COLO829 (cell line): Measurements from ENCODE around the gene ANAPC5.
"Not testable (repeated sequence)": the region's sequence is repeated elsewhere in the genome, so short reads cannot be mapped to it uniquely, and the experiment has no call there.

Source experiments
- DNase-seq: peaks from one replicate; pipeline ENCODE4 v3.0.0; 2012; ENCODE audit warnings: low spot score

The ANAPC5 gene, protein sequence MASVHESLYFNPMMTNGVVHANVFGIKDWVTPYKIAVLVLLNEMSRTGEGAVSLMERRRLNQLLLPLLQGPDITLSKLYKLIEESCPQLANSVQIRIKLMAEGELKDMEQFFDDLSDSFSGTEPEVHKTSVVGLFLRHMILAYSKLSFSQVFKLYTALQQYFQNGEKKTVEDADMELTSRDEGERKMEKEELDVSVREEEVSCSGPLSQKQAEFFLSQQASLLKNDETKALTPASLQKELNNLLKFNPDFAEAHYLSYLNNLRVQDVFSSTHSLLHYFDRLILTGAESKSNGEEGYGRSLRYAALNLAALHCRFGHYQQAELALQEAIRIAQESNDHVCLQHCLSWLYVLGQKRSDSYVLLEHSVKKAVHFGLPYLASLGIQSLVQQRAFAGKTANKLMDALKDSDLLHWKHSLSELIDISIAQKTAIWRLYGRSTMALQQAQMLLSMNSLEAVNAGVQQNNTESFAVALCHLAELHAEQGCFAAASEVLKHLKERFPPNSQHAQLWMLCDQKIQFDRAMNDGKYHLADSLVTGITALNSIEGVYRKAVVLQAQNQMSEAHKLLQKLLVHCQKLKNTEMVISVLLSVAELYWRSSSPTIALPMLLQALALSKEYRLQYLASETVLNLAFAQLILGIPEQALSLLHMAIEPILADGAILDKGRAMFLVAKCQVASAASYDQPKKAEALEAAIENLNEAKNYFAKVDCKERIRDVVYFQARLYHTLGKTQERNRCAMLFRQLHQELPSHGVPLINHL

DNA sequence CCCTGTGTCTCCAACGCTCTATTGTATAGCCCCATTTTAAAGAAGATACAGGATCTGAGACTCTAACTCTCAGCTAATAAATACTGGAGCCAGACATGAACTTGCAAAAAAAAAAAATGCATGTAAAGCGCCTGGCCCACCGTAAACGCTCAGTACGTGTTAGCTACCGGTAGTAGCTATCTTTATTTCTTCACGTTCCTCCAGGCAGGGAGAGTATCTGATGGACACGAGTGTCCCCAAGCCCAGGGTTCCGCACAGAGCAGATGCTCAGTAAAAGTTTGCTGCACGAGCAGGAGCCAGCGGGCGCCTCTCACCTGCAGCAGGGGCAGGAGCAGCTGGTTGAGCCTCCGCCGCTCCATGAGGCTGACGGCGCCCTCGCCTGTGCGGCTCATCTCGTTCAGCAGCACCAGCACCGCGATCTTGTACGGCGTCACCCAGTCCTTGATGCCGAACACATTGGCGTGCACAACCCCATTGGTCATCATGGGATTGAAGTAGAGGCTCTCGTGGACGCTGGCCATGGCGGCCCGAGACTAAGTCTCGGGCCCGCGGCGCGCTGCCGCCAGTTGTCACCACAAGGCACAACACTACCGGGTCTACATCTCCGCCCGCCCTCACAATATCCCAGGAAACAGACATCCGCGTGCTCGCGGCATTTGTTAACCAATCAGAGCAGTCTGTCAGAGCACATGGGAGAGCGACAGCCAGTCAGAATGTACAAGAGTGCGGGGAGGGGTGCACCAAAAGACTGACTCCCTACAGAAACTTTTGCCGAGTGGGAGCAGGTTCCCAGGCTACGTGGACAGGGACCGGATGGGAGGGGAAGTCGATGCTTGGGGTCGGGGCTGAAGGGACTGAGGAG lies at the start of gene ANAPC5:
Gene ANAPC5 (minus strand): TSS at position 592 of the 862 bp plus-strand sequence. CDS start 71 bp downstream, at position 521.
- peak; percentile 98 for DNase-seq

DNA sequence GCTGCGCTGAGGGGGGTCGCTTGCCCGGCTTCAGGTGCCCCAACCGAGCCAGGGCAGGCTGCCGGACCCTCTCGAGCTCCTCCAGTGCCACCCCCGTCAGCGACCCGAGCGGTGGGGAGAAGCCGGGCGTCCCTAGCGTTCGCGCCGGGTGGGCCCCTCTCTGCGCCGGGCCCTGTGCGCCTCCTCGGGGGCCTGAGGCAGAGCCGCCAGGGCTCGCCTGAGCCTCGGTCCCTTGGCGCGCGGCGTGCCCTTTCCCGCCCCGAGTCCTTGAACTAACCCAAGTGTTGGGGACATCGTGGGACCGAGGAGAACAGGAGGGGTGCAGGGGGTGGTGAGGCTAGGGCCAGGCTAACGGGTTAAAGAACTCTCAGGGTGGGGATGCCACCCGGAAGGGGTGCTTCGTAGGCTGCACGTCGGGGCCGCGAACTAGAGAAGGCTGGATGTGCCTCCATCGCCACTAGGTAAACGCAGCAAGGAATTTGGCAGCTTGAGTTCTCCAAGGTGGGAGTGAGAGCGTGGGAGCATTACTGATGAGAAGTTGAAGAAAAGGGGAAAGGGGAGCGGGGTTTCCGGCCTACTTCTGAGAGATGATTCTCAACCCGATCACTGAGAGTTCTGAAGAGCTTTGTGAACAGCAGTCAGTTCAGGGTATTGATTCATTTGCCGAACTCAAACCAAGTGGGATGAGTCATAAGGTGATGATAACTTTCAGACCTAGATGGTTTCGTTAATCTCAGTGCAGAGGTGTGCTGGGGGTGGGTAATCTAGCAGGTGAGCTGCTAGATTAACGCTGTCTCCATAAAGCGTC lies 48.3 kb upstream of the ANAPC5 start:
- no peak for DNase-seq

DNA sequence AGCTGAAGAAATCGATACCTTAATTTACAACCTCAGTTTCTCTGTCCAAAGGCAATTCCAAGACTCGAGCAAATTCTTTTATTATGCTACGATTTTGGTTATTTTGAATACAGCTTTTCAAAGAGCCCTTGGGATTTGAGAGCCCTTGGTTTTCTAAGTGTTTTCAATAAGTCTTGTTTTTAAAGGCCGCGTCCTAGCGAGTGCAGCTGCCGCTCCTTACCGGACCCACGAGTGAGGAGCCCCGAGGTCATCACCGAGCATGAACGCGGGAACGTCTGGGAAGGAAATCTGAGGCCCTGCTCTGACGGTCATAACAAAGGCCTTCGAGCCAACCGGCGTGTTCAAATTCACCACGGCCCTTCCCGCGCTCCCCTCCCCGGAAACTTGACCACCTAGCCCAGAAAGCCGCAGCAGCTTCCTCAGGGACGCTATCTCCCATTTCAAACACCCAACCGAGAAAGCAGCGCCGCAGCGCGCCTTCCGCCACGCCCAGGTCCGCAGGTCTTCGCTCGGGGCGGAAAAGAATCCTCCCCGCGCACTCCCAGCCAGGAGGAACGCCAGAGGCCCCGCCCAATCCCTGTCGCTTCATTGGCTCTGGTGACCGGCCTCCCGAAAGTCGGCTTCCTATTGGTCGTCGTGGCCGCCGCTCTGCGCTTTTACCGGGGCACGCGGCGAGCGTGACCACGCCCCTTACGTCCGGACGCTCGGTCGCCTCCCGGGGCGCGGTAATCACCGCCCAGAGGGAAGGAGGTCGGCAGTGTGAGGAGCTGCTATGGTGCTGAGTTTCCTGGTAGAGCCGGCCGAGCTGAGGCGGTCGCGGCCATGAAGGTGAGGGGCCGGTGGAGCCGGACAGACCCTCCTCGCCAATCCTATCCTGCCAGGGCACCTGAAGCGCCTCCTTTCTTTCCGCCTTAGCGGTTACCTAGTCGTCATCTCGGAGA lies 47.5 kb upstream of the ANAPC5 start, which contains the start of gene RNF34:
Gene RNF34 (plus strand): TSS at position 728 of the 941 bp plus-strand sequence. CDS start 95 bp downstream, at position 823.
- peak; percentile 92 for DNase-seq

DNA sequence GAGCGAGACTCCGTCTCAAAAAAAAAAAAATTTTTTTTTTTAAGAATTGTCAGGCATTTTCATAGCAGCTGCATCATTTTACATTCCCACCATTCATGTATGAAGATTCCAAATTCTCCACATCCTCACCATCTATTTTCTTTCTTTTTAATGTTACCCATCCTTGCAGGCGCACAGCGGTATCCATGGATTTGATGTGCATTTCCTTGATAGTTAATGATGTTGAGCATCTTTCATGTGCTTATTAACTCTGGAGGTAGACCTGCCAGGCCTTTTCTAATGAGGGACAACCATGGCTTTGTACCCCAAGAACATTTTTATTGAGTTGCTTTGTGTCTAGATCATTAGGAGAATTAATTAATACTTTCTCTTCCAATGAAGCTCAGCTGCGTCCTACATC lies 46.1 kb upstream of the ANAPC5 start:
- no peak for DNase-seq

DNA sequence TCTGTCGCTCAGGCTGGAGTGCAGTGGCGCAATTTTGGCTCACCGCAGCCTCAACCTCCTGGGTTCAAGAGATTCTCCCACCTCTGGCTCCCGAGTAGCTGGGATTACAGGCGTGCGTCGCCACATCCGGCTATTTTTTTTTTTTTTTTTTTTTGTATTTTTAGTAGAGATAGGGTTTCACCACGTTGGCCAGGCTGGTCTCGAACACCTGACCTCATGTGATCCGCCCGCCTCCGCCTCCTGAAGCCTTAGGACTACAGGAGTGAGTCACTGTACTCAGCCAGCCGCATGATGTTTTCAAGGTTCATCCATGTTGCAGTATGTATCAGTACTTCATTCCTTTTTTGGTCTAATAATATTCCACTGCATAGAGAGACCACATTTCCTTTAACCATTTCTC lies 45.3 kb upstream of the ANAPC5 start:
- no peak for DNase-seq

DNA sequence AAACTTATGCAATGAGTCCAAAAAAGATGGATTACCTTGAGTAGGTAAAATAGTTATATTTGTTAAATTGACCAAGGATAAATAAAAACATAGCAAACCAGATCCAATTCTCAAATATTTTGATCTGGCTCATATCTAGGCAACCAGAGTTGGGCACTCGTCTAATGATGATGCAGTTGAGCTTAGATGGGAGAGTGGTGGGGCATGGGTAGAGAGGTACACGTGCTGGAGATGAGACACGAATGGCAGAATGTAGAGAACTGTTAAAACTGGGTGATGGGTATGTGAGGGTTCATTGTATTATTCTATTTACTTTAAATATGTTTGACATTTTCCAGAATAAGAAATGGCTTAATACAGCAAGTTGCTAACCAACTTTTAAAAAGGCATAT lies 40.1 kb upstream of the ANAPC5 start:
- no peak for DNase-seq

DNA sequence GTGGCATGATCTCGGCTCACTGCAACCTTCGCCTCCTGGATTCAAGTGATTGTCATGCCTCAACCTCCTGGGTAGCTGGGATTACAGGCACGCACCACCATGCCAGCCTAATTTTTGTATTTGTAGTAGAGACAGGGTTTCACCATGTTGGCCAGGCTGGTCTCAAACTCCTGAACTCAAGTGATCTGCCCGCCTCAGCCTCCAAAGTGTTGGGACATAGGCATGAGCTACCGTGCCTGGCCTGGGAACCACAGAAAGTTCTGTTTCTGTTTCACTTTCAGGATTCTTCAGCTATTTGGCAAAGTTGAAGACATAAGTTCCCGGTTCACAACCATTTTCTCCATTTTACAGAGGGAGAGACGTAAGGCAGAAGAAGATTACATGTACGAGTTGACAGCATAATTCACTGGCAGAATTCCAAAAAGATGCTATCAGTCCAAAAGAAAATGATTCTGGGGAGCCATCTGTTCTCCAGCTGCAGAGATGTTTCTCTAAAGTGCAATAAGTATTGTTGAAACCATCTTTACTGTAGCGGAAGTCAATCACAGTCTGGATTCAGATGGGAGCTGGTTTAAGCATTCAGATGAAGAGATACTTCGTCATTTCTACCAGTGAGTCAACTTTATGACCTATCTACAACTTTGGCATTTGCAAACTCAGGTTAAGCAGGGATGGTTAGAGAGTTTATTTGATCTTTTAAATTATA lies 39.6 kb upstream of the ANAPC5 start:
- DNase-seq: no peak

DNA sequence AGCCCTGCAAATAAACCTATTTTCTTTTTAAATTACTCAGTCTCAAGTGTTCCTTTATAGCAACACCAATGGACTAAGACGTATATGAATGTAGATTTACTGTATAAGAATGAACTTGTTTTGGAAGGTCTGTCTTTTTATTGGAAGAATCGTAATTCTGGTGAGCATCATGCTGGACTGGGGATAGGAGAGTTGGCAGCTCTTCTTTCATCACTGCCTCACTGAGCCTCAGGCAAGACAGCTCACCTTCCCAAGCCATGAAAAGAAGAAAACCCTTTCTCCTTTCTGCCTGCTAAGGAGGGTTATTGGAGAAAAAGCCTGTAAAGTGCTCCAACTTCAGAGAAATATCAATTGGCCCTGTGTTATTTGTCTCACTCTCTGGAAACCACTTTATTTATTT lies 38.6 kb upstream of the ANAPC5 start:
- no peak for DNase-seq

DNA sequence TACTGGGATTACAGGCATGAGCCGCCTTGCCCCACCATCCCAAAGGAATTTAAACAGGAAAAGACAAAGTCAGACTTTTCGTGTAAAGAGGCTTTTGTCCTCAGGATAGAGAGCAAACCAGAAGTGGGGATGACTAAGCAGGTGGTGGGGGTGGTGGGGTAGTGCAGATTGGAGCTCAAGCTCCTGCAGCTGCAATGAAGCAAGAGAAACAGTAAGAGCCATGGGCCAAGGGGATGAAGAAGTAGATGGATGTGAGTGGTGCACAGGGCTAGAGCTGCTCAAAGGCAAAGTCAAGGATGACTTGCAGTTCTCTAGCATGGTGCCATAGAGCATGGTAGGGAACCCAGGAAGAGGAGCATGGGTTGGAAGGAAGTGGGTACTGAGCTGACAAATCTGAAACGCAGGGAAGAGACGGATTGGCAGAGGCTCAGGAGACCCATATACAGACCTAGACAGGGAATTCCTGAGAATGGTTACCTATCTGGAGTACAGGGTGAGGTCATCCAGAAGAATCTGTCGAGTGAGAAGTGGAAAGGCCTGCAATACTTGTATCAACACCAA lies 36.3 kb upstream of the ANAPC5 start:
- DNase-seq: peak; percentile 82

DNA sequence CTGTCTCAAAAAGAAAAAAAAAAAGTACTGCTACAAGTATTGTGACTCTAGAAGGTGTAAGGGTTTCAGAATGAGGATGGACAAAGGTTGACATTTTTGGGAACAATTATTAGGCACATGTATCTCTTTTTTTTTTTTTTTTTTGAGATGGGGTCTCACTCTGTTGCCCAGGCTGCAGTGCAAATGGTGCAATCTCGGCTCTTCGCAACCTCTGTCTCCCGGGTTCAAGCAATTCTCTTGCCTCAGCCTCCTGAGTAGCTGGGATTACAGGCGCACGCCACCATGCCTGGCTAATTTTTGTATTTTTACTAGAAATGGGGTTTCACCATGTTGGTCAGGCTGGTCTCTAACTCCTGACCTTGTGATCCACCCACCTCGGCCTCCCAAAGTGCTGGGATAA lies 32.7 kb upstream of the ANAPC5 start:
- DNase-seq: not testable (repeated sequence)

DNA sequence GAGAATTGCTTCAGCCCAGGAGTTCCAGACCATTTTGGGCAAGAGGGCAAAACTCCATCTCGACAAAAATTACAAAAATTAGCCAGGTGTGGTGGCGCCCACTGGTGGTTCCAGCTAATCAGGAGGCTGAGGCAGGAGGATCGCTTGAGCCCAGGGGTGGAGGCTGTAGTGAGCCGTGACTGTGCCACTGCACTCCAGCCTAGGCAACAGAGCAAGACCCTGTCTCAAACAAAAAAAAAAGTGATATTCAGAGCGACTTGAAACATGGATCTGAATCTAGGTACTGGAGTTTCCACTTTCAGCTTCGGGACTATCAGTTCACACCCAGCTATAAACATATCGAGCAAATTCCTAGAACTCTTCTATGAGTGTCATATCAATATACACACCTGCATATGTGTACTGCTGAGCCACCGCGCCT lies 31.4 kb upstream of the ANAPC5 start:
- no peak for DNase-seq

DNA sequence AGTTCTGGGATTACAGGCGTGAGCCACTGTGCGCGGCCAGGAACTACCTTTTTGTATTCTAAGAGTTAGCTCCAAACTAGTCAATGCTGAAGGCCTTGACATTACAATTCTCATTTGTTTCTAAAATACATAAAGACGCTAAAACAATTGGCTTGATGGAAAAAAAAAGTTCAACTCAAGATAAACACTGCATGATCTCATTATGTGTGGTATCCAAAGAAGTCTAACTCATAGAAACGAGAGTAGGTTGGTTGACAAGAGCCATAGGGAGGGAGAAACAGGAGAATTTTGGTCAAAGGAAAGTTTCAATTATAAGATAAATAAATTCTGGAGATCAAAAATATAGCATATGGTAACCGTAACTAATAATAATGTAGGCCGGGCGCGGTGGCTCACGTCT lies 27.7 kb upstream of the ANAPC5 start:
- DNase-seq: no peak

DNA sequence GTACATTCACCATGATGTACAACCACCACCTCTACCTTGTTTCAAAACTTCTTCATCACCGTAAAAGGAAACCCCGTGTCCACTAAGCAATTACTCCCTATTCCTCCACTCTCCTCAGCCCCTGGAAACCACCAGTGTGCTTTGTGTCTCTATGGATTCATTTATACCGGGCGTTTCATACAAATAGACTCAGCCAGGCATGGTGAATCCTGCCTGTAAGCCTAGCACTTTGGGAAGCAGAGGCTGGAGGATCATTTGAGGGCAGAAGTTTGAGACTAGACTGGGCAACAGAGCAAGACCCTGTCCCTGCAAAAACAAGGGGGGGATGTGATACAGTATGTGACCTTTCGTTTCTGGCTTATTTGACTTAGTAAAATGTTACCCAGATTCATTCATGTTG lies 26.5 kb upstream of the ANAPC5 start:
- DNase-seq: no peak

DNA sequence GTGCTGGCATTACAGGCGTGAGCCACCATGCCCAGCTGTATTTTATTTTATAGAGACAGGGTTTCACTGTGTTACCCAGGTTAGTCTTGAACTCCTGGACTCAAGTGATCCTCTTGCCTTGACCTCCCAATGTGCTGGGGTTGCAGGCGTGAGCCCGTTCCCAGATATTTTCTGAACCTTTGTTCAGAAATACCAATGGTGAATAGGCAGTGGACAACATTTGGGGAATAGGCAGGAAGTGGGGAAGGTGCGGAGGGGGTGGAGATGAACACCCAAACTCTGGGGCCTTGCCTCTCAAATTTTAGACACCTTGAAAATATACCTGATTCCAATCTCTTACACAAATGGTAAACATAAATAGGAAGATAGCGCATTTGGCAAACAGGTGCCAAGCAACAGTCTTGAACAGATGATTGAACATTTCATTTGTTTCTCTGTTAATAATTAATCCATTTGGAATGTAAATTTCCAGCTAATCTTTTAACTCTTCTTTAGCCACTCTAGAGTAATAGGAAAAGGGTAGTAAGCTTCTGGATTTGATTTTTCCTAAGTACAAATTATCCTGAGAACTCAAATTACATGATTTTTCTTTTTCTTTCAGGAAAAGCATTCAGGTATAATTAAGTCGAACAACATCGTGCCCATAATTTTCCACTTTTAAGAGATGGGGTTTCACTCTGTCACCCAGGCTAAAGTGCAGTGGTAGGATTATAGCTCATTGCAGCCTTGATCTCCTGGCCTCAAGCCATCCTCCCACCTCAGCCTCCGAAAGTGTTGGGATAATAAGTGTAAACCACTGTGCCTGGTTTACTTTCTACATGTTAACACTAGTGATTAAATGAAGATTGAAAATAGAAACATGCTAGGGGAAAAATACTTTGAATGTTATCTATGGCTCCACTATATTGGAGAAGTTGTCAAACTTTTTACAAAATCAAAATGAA lies 24.8 kb upstream of the ANAPC5 start:
- DNase-seq: no peak

DNA sequence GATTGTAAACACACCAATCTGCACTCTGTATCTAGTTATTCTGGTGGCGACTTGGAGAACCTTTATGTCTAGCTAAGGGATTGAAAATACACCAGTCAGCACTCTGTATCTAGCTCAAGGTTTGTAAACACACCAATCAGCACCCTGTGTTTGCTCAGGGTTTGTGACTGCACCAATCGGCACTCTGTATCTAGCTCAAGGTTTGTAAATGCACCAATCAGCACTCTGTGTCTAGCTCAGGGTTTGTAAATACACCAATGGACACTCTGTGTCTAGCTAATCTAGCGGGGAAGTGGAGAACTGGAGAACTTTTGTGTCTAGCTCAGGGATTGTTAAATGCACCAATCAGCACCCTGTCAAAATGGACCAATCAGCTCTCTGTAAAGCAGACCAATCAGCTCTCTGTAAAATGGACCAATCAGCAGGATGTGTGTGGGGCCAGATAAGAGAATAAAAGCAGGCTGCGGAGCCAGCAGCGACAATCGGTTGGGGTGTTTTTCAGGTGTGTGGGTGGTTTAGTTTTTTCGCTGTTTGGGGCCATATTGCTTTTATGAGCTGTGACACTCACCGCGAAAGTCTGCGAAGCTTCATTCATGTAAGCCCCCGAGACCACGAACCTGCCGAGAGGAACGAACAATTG lies 22.9 kb upstream of the ANAPC5 start:
- not testable (repeated sequence) for DNase-seq

DNA sequence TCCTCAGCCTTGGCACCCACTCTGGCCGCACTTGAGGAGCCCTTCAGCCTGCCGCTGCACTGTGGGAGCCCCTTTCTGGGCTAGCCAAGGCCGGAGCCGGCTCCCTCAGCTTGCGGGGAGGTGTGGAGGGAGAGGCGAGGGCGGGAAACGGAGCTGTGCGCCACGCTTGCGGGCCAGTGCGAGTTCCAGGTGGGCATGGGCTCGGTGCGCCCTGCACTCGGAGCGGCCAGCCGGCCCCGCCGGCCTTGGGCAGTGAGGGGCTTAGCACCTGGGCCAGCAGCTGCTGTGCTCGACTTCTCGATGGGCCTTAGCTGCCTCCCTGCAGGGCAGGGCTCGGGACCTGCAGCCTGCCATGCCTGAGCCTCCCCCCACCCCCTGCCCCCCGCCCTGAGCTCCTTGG lies 22.1 kb upstream of the ANAPC5 start:
- DNase-seq: not testable (repeated sequence)

DNA sequence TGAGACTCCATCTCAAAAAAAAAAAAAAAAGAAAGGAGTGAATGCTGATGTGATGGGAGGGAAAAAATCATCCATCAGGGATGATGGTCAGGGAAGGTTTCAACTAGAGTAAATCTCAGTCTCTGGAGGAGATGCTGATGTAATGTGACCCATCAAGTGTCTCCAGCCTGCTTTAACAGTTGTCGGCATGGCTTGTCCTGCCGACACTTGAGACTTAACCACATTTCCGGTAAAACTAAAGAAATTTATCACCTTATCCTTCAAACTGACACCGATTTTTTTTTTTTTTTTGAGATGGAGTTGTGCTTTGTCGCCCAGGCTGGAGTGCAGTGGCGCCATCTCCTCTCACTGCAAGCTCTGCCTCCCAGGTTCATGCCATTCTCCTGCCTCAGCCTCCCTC lies 21.5 kb upstream of the ANAPC5 start:
- no peak for DNase-seq

DNA sequence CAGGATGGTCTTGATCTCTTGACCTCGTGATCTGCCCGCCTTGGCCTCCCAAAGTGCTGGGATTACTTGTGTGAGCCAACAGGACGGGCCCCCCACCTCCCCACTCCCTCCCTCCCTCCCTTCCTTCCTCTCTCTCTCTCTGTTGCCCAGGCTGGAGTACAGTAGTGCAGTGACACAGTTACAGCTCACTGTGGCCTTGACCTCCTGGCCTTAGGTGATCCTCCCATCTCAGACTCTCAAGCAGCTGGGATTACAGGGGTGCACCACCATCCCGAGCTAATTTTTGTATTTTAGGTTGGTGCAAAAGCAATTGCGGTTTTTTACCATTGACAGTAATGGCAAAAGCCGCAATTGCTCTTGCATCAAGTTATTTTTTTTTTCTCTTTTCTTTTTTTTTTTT lies 19.2 kb upstream of the ANAPC5 start:
- DNase-seq: no peak
